Measurements from ENCODE around the gene TOP1. TPM values are rescaled to one million over a fixed set of nuclear protein-coding genes. Genes with fewer than 3 reads are reported as not detected.

The TOP1 gene
- total RNA-seq, 1 donor from 2014 or later = 102 TPM

DNA sequence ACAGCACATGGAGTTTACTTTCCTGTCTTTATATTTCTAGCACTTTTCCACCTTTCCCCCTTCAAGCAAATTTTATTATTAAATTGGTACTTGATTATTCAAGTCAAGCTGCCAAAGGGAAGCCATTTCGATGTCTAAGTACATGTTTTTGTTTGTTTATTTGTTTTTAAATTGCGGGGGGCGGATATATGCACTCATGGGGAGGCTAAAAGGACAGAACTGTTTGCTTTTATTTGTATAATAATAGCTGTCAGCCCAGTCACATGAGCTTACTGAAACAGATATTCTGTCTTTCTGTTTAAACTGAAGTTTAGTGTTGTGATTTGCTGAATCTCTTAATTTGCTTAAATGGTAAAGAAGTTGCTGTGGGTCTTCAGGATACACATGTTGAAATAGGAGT is 59.2 kb downstream of the TOP1 start:
- TF ChIP-seq, protein P1, sequence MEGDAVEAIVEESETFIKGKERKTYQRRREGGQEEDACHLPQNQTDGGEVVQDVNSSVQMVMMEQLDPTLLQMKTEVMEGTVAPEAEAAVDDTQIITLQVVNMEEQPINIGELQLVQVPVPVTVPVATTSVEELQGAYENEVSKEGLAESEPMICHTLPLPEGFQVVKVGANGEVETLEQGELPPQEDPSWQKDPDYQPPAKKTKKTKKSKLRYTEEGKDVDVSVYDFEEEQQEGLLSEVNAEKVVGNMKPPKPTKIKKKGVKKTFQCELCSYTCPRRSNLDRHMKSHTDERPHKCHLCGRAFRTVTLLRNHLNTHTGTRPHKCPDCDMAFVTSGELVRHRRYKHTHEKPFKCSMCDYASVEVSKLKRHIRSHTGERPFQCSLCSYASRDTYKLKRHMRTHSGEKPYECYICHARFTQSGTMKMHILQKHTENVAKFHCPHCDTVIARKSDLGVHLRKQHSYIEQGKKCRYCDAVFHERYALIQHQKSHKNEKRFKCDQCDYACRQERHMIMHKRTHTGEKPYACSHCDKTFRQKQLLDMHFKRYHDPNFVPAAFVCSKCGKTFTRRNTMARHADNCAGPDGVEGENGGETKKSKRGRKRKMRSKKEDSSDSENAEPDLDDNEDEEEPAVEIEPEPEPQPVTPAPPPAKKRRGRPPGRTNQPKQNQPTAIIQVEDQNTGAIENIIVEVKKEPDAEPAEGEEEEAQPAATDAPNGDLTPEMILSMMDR (conservative IDR thresholded peaks at IDR 0.05) = no peak
- peaks cover 29% of the 10 kb centered on the region for H3K36me3 Mint-ChIP-seq (ENCODE audit: low read depth)
- H3K27me3 Mint-ChIP-seq (ENCODE audit: low read depth) = no peaks in the 10 kb centered on the region

DNA sequence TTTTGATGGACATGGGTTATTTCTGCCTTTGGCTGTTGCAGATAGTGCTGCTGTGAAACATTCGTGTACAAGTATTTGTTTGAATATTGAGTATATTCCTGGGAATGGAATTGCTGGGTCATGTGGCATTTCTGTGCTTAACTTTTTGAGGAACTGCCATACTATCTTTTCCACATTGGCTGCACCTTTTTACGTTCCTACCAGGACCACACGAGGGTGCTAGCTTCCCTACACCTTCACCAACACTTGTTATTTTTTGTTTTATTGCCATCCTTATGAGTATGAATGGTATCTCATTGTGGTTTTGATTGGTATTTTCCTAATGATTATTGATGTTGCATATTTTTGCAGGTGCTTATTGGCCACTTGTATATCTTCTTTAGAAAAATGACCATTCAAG is 60.9 kb downstream of the TOP1 start:
- no peak overlapping the region for H3K4me3 Mint-ChIP-seq
- no peaks in the 10 kb centered on the region for H3K27me3 Mint-ChIP-seq (ENCODE audit: low read depth)
- no peaks in the 10 kb centered on the region for H3K4me1 Mint-ChIP-seq
- DNase-seq (ENCODE audit: low read depth, low spot score) = no peak
- H3K9me3 Mint-ChIP-seq = no peaks in the 10 kb centered on the region
- TF ChIP-seq, protein P1 (conservative IDR thresholded peaks at IDR 0.05) = no peak
- peaks cover 29% of the 10 kb centered on the region for H3K36me3 Mint-ChIP-seq (ENCODE audit: low read depth)
- no peak overlapping the region for H3K27ac Mint-ChIP-seq (ENCODE audit: unreplicated experiment)

More for the DNA sequence above, 59.2 kb downstream of the TOP1 start:
- DNase-seq (ENCODE audit: low read depth, low spot score) = no peak
- Mint-ChIP-seq H3K4me3 (no peak overlapping the region), H3K27ac (ENCODE audit: unreplicated experiment) (no peak overlapping the region), H3K4me1 (no peaks in the 10 kb centered on the region), H3K9me3 (no peaks in the 10 kb centered on the region)

DNA sequence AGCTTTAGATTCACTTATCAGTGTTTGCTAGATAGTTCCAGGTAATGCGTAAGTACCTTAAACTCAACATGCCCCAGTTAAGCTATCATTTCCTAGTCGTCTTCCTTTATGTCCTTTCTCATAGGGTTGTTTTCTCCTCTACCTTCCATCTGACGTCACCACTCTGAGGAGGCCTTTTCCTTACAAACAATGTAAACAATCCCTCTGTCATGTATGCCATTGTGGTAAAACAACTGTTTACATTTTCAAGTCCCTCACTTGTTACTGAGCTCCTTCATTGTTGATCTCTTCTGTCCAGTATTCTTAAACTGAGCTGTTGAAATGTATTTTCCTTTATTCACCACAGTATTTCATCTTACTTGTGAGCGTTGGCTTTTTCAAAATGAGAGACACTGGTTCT is 63.3 kb downstream of the TOP1 start:
- no peaks in the 10 kb centered on the region for H3K27me3 Mint-ChIP-seq (ENCODE audit: low read depth)
- H3K9me3 Mint-ChIP-seq = no peaks in the 10 kb centered on the region
- DNase-seq (ENCODE audit: low read depth, low spot score) = no peak
- H3K4me1 Mint-ChIP-seq = peaks cover 5% of the 10 kb centered on the region
- H3K27ac Mint-ChIP-seq (ENCODE audit: unreplicated experiment) = no peak overlapping the region
- TF ChIP-seq, protein P1 (conservative IDR thresholded peaks at IDR 0.05) = no peak
- H3K4me3 Mint-ChIP-seq = no peak overlapping the region
- peaks cover 29% of the 10 kb centered on the region for H3K36me3 Mint-ChIP-seq (ENCODE audit: low read depth)

DNA sequence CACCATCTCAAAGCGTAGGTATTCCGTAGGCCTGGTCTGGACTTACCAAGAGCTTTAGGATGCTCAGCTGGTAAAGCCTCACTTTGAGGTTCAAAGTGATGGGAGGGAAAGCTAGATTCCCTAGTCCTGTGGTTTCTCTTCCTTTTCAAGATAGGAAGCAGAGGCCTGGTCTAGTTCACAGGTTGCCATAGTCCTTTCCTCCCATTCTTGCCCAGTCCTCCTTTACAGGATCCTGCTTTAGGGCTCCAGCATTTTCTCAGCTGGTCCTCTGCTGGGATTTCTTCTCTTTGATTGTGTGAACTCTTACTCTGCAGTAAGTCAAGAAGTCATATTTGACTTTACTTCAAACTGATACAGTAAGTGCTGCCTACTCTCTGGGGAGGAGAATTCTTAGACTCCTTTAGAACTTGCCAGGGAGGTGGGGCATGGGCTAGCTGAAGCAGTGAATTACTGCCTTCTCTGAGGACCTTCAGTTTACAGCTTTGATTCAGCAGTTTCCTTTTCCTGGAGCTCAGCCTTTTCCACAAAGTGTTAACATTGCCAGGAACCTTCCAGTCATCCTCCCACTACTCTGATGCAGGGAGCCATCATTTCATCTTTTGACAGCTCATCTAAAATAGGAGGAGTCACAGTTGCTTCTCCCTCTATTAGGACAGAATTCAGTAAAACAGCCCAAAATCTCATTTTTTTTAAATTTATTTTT is 65.9 kb downstream of the TOP1 start:
- TF ChIP-seq, protein P1 (conservative IDR thresholded peaks at IDR 0.05) = no peak
- H3K9me3 Mint-ChIP-seq = no peaks in the 10 kb centered on the region
- peaks cover 23% of the 10 kb centered on the region for H3K36me3 Mint-ChIP-seq (ENCODE audit: low read depth)
- H3K4me3 Mint-ChIP-seq = no peak overlapping the region
- no peaks in the 10 kb centered on the region for H3K27me3 Mint-ChIP-seq (ENCODE audit: low read depth)
- DNase-seq (ENCODE audit: low read depth, low spot score) = no peak
- peaks cover 5% of the 10 kb centered on the region for H3K4me1 Mint-ChIP-seq
- H3K27ac Mint-ChIP-seq (ENCODE audit: unreplicated experiment) = no peak overlapping the region

DNA sequence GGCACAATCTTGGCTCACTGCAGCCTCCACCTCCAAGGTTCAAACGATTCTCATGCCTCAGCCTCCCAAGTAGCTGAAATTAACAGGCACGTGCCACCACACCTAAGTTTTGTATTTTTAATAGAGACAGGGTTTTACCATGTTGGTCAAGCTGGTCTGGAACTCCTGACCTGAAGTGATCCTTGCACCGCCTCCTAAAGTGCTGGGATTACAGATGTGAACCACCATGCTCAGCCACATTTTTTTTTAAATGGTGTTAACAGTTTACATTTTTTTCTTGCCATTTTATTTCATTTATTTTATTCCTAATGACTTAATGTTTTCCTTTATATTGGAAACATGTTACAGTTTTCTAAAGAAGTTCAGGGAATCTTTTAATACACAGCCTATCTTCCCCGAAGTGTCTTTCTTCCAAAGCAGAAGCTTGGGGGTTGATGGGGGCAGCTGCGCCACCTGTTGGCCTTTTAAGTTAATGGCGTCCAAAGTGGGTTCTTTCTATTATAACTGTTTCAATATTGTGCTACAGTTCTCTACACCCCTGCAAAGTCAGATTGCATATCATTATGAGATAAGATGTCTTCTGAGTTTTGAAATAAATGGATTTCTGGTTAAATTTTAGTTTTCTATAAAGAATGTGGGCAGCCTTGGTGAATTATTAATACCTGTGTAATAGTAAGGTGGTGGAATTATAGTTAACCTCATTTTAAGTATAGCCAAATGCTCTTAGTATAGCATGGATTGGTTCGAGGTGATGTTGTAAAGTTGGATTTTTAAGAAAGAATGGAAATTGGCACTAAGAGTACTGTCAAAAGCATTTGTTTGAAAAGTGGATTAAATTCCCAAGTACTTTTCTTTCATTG is 66.7 kb downstream of the TOP1 start:
- no peak overlapping the region for H3K4me3 Mint-ChIP-seq
- H3K4me1 Mint-ChIP-seq = peaks cover 5% of the 10 kb centered on the region
- H3K27me3 Mint-ChIP-seq (ENCODE audit: low read depth) = no peaks in the 10 kb centered on the region
- DNase-seq (ENCODE audit: low read depth, low spot score) = peak; percentile 27
- TF ChIP-seq, protein P1 (conservative IDR thresholded peaks at IDR 0.05) = peak; percentile 90
- no peak overlapping the region for H3K27ac Mint-ChIP-seq (ENCODE audit: unreplicated experiment)
- H3K9me3 Mint-ChIP-seq = no peaks in the 10 kb centered on the region
- peaks cover 23% of the 10 kb centered on the region for H3K36me3 Mint-ChIP-seq (ENCODE audit: low read depth)

Data from neural crest cell (in vitro differentiated cells).